AG04450 (cell line): ENCODE results near the gene PCOLCE2. TPM values are rescaled to one million over a fixed set of nuclear protein-coding genes. Genes with fewer than 3 reads are reported as not detected.

Experiments used
- CTCF ChIA-PET: fragments of 300-600, 350-600 bp; formaldehyde crosslinking; extraction: SDS; loops from one replicate; lab custom pipeline; 2022; ENCODE audit warnings: antibody characterized with exemption, inconsistent platforms; lab: Charles Lee
- POLR2A ChIA-PET: fragments of 350-600 bp; formaldehyde crosslinking; extraction: SDS; loops from one replicate; lab custom pipeline; 2021; ENCODE audit warnings: antibody characterized with exemption, inconsistent platforms; lab: Yijun Ruan, JAX
- DNase-seq: peaks from one replicate; pipeline ENCODE4 v3.0.0-alpha.2; 2011; ENCODE audit warnings: low read depth, low spot score
- H3K27ac ChIP-seq: one replicate; pipeline ENCODE4 v1.5.1; 2012; ENCODE audit warnings: low read depth, low read length, control low read depth
- H3K27me3 ChIP-seq: one replicate; pipeline ENCODE4 v1.6.0; 2012; ENCODE audit warnings: low read length; ENCODE audit not compliant: control insufficient read depth, insufficient read depth
- H3K4me3 ChIP-seq: 2 replicates; pipeline ENCODE4 v1.5.1; 2011; ENCODE audit warnings: mild to moderate bottlenecking, low read depth, low read length, control low read depth
- H3K9me3 ChIP-seq: 2 replicates; pipeline ENCODE4 v1.5.1; 2012; ENCODE audit warnings: low read length; ENCODE audit not compliant: control insufficient read depth, insufficient read depth
- CTCF ChIP-seq: IDR thresholded peaks from 2 replicates; pipeline ENCODE4 v1.5.1; 2011; ENCODE audit warnings: low read depth, low read length, control low read depth, inconsistent platforms
- polyA plus RNA-seq: library from polyadenylated mRNA; depleted of rRNA; stranded (reverse); fragments of >200 nt; gene quantifications from 2 replicates; pipeline ENCODE4 v1.2.3, GENCODE V29; 2011

The PCOLCE2 gene
- polyA plus RNA-seq, 1 experiment, result 1.1 TPM

DNA sequence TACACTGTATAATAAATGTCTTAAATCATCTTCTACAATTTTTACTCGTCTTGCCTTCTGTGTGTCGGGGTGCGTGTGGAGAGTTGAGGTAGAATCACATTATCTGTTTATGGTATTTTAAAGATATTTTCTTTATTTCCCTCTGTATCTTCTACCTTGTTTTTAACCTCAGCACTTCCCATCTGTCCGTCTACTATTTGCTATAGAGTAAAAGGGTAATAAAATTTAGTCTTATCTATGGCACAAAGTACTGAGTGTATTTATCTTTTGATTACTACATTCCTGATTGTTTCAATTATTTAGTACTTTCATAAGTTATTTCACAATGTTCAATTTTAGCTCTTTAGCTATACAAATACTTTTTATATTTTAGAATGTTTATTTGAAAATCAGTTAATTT, 102.9 kb downstream of the PCOLCE2 start:
- Histone ChIP-seq H3K27me3 (no peaks in the 10 kb centered on the region), H3K9me3 (no peaks in the 10 kb centered on the region), H3K27ac (no peak overlapping the region), H3K4me3 (no peak overlapping the region)
- ChIA-PET CTCF (interaction anchor here (2.8 kb wide), 1 partner anchor 43 kb away, joined by 10 read pairs; no protein-coding TSS in a partner anchor), POLR2A (no interaction called here)
- DNase-seq, result no peak
- TF ChIP-seq CTCF, result no peak

GRCh38 chr3:142784228-142784627, 104.7 kb downstream of the PCOLCE2 start:
- DNase-seq, result no peak
- H3K9me3 ChIP-seq, result no peaks in the 10 kb centered on the region
- POLR2A ChIA-PET, result no interaction called here
- H3K27me3 ChIP-seq, result no peaks in the 10 kb centered on the region
- TF ChIP-seq CTCF, result no peak
- no peak overlapping the region for H3K27ac ChIP-seq
- H3K4me3 ChIP-seq, result no peak overlapping the region
- CTCF ChIA-PET, result interaction anchor here (2.8 kb wide), 1 partner anchor 45 kb away, joined by 10 read pairs; no protein-coding TSS in a partner anchor

DNA sequence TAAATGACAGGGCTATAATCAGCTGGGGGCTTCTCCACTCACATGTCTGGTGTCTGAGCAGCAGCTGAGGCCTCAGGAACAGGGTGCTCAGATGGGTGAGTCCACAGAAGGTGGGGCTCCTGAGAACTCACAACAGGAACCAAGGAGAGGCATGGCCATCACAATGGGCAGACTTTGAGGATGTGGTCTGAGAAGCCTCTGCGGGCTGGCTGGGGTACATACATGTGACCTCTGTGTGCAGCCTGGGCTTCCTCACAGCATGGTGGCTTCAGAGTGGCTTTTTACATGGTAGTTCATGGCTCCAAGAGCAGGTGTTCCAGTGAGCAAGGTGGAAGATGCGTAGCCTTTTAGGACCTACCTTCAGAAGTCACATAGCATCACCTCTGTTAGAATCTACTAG, 106.3 kb downstream of the PCOLCE2 start:
- ChIA-PET CTCF (no interaction called here), POLR2A (no interaction called here)
- Histone ChIP-seq H3K27me3 (no peaks in the 10 kb centered on the region), H3K9me3 (no peaks in the 10 kb centered on the region), H3K4me3 (no peak overlapping the region), H3K27ac (no peak overlapping the region)
- DNase-seq, result no peak
- TF ChIP-seq CTCF, result no peak

DNA sequence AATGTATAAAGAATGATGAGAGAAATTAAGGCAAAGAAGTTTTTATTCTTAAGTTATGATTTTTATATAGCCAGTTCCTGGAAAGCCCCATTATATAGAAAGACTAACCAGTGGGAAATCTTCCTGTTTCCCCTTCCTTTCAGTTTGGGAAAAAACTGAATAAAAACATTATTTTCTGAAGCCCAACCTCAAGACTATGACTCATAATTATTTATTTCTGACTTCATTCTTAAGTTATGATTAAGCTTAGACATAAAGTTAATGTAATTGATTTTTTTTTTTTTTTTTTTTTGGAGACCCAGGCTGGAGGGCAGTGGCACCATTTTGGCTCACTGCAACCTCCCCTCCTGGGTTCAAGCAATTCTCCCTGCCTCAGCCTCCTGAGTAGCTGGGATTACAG, 109.3 kb downstream of the PCOLCE2 start:
- DNase-seq, result no peak
- Histone ChIP-seq H3K27ac (no peak overlapping the region), H3K4me3 (no peak overlapping the region), H3K9me3 (no peaks in the 10 kb centered on the region), H3K27me3 (no peaks in the 10 kb centered on the region)
- TF ChIP-seq CTCF, result no peak
- POLR2A ChIA-PET, result no interaction called here
- CTCF ChIA-PET, result interaction anchor here (0.7 to 1.5 kb wide), 2 partner anchors 47 to 49 kb away, joined by 3 to 9 read pairs; no protein-coding TSS in a partner anchor

DNA sequence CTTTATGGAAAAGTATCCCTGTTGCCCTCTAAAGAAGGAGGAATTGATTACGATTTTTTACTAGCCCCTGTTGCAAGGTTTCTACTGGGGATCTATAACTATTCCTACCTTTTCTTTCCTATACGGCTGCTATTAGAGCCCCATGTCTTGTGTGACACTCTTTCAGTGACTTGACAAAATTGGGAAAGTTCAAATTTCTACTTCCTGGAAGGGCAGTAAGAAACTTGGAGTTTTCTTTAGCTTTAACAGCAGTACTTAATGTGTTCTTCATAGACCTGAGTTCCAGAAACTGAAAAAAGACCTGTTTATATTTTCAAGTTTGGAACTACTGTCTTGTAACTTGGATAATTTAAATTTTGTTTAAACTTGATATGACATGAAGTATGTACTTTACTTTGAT, 110.3 kb downstream of the PCOLCE2 start:
- ChIA-PET POLR2A (no interaction called here), CTCF (no interaction called here)
- Histone ChIP-seq H3K27me3 (no peaks in the 10 kb centered on the region), H3K27ac (no peak overlapping the region), H3K4me3 (no peak overlapping the region), H3K9me3 (no peaks in the 10 kb centered on the region)
- DNase-seq, result no peak
- no peak for TF ChIP-seq CTCF
